H1 (cell line): Measurements from ENCODE around the gene CORO2B. TPM values are rescaled to one million over a fixed set of nuclear protein-coding genes. Genes with fewer than 3 reads are reported as not detected.

Source experiments
- CTCF ChIA-PET: fragments of 300-600 bp; sonication (Branson Sonifier 250); formaldehyde crosslinking; loops from one replicate; lab custom pipeline; 2021; ENCODE audit not compliant: partially characterized antibody; lab: Charles Lee
- POLR2A ChIA-PET: fragments of 300-600 bp; sonication (Branson Sonifier 250); formaldehyde crosslinking; loops from one replicate; lab custom pipeline; 2021; ENCODE audit warnings: inconsistent platforms; ENCODE audit not compliant: partially characterized antibody; lab: Charles Lee
- DNase-seq, 2 experiments: peaks; one replicate each; pipeline versions ENCODE4 v3.0.0 to v3.0.0-alpha.2; 2010 to 2022; ENCODE audit warnings: low spot score in 2 of 2, low read depth in 1 of 2, mixed read lengths in 1 of 2
- FAIRE-seq: peaks from 2 replicates; lab custom pipeline; 2011; peaks lifted over from hg19 to GRCh38; lab: Jason Lieb, UNC
- H2AFZ ChIP-seq: 2 replicates; pipeline ENCODE4 v1.8.1; 2012; ENCODE audit warnings: low read length, inconsistent platforms
- H2AK5ac ChIP-seq: 2 replicates; pipeline ENCODE4 v1.6.1; 2013; ENCODE audit warnings: low read depth, low read length
- H2BK120ac ChIP-seq: replicated peaks from 2 replicates; pipeline ENCODE3; 2013; ENCODE audit warnings: low read depth, low read length, inconsistent platforms
- H2BK12ac ChIP-seq: 2 replicates; pipeline ENCODE4 v1.6.1; 2013; ENCODE audit warnings: low read depth, low read length
- H2BK15ac ChIP-seq: 2 replicates; pipeline ENCODE4 v1.6.1; 2013; ENCODE audit warnings: low read length
- H2BK20ac ChIP-seq: 2 replicates; pipeline ENCODE4 v1.6.1; 2013; ENCODE audit warnings: low read length
- H2BK5ac ChIP-seq: 2 replicates; pipeline ENCODE4 v1.6.1; 2013; ENCODE audit warnings: low read depth, low read length
- H3K14ac ChIP-seq: 2 replicates; pipeline ENCODE4 v1.6.1; 2013; ENCODE audit warnings: inconsistent platforms; ENCODE audit not compliant: insufficient read length
- H3K18ac ChIP-seq: 2 replicates; pipeline ENCODE4 v1.6.1; 2013; ENCODE audit warnings: low read length; ENCODE audit errors: extremely low read depth
- H3K23ac ChIP-seq: 2 replicates; pipeline ENCODE4 v1.6.1; 2013; ENCODE audit warnings: inconsistent platforms; ENCODE audit not compliant: insufficient read length
- H3K23me2 ChIP-seq: 2 replicates; pipeline ENCODE4 v1.6.1; 2013; ENCODE audit warnings: low read depth, low read length
- H3K27ac ChIP-seq: 2 replicates; pipeline ENCODE4 v1.6.1; 2011; ENCODE audit warnings: low read depth, low read length, inconsistent platforms
- H3K27me3 ChIP-seq, 4 experiments: replicated peaks in 1 of 4; 1 replicate in 1 of 4; 2 replicates in 3 of 4; pipeline versions ENCODE4 v1.6.1 to v1.8.1; 2011 to 2013; ENCODE audit warnings: low read length in 3 of 4, mild to moderate bottlenecking in 3 of 4, inconsistent platforms in 2 of 4, mixed read lengths in 2 of 4, moderate library complexity in 1 of 4; ENCODE audit not compliant: control insufficient read depth in 3 of 4, insufficient read depth in 3 of 4; ENCODE audit errors: extremely low read depth in 1 of 4
- H3K36me3 ChIP-seq, 4 experiments: 2 replicates each; pipeline versions ENCODE4 v1.6.1 to v1.8.1; 2011 to 2013; ENCODE audit warnings: mild to moderate bottlenecking in 4 of 4, low read length in 3 of 4, moderate library complexity in 2 of 4, control low read depth in 1 of 4, inconsistent platforms in 1 of 4; ENCODE audit not compliant: insufficient read depth in 4 of 4, control insufficient read depth in 2 of 4
- H3K4ac ChIP-seq: replicated peaks from 2 replicates; pipeline ENCODE3; 2013; ENCODE audit warnings: low read length, low read depth, mixed read lengths, inconsistent platforms; ENCODE audit not compliant: insufficient read length
- H3K4me1 ChIP-seq, 4 experiments: replicated peaks in 1 of 4; 1 replicate in 1 of 4; 2 replicates in 3 of 4; pipeline versions ENCODE4 v1.6.1 to v1.8.1; 2011 to 2013; ENCODE audit warnings: low read length in 3 of 4, inconsistent platforms in 2 of 4, mixed read lengths in 1 of 4; ENCODE audit not compliant: insufficient read depth in 4 of 4, control insufficient read depth in 3 of 4
- H3K4me2 ChIP-seq, 2 experiments: 2 replicates each; pipeline versions ENCODE4 v1.6.1 to v1.8.1; 2011 to 2013; ENCODE audit warnings: low read depth in 2 of 2, low read length in 2 of 2, control low read depth in 1 of 2, inconsistent platforms in 1 of 2, mild to moderate bottlenecking in 1 of 2; ENCODE audit not compliant: insufficient read depth in 1 of 2
- H3K4me3 ChIP-seq, 4 experiments: fragments of 200-600, 300-600 bp in 1 of 4; sonication (generic), shearing (Covaris generic), sonication (Bioruptor Twin) in 1 of 4; 2 replicates each; pipeline versions ENCODE4 v1.5.1 to v1.8.1; 2011 to 2016; ENCODE audit warnings: low read length in 4 of 4, low read depth in 3 of 4, control low read depth in 2 of 4, inconsistent platforms in 2 of 4, mild to moderate bottlenecking in 2 of 4, mixed read lengths in 1 of 4, moderate library complexity in 1 of 4; ENCODE audit not compliant: insufficient read depth in 2 of 4; ENCODE audit errors: extremely low read depth in 1 of 4
- H3K56ac ChIP-seq: replicated peaks from 2 replicates; pipeline ENCODE3; 2013; ENCODE audit warnings: low read depth, mild to moderate bottlenecking, mixed read lengths, low read length, inconsistent platforms; ENCODE audit not compliant: insufficient read length
- H3K79me1 ChIP-seq: 2 replicates; pipeline ENCODE4 v1.6.1; 2013; ENCODE audit warnings: low read depth, low read length, control low read depth
- H3K79me2 ChIP-seq, 2 experiments: 2 replicates each; pipeline versions ENCODE4 v1.6.1 to v1.8.1; 2012 to 2013; ENCODE audit warnings: low read length in 2 of 2, mild to moderate bottlenecking in 2 of 2, inconsistent platforms in 1 of 2; ENCODE audit not compliant: insufficient read depth in 2 of 2, control insufficient read depth in 1 of 2
- H3K9ac ChIP-seq, 4 experiments: replicated peaks in 1 of 4; 1 replicate in 1 of 4; 2 replicates in 3 of 4; pipeline versions ENCODE4 v1.6.1 to v1.8.1; 2011 to 2013; ENCODE audit warnings: low read depth in 3 of 4, low read length in 3 of 4, control low read depth in 2 of 4, mild to moderate bottlenecking in 2 of 4, moderate library complexity in 2 of 4, inconsistent platforms in 1 of 4; ENCODE audit errors: extremely low read depth in 1 of 4
- H3K9me3 ChIP-seq, 2 experiments: 2 replicates each; pipeline versions ENCODE4 v1.6.1 to v1.8.1; 2012 to 2013; ENCODE audit warnings: mild to moderate bottlenecking in 2 of 2, moderate library complexity in 2 of 2, control low read depth in 1 of 2, inconsistent platforms in 1 of 2, low read depth in 1 of 2, low read length in 1 of 2, mixed read lengths in 1 of 2; ENCODE audit not compliant: insufficient read depth in 2 of 2
- H4K20me1 ChIP-seq, 2 experiments: replicated peaks in 1 of 2; 2 replicates each; pipeline versions ENCODE3 to v1.8.1; 2011 to 2013; ENCODE audit warnings: inconsistent platforms in 2 of 2, low read length in 2 of 2, mild to moderate bottlenecking in 1 of 2; ENCODE audit not compliant: insufficient read depth in 2 of 2, control insufficient read depth in 1 of 2
- H4K5ac ChIP-seq: 2 replicates; pipeline ENCODE4 v1.6.1; 2013; ENCODE audit warnings: low read length, low read depth, mixed read lengths, inconsistent platforms; ENCODE audit not compliant: insufficient read length
- H4K8ac ChIP-seq: 2 replicates; pipeline ENCODE4 v1.8.0; 2013; ENCODE audit warnings: mild to moderate bottlenecking, moderate library complexity, low read length, inconsistent platforms; ENCODE audit not compliant: insufficient read depth; ENCODE audit errors: extremely low read depth
- H4K91ac ChIP-seq: replicated peaks from 2 replicates; pipeline ENCODE3; 2013; ENCODE audit warnings: low read length, mixed read lengths, inconsistent platforms; ENCODE audit not compliant: insufficient read length
- E2F6 ChIP-seq: IDR thresholded peaks from 2 replicates; pipeline ENCODE4 v1.6.1; 2012; ENCODE audit warnings: inconsistent platforms
- MAX ChIP-seq: IDR thresholded peaks from 2 replicates; pipeline ENCODE4 v1.6.1; 2012; ENCODE audit warnings: inconsistent platforms
- SRF ChIP-seq: IDR thresholded peaks from 2 replicates; pipeline ENCODE4 v1.6.1; 2011; ENCODE audit warnings: mild to moderate bottlenecking, low read depth, low read length, moderate library complexity
- WGBS, 2 experiments: shearing (Covaris generic) in 1 of 2; methylation state at CpG; one replicate each; pipeline versions ENCODE4 v1.1.6 to v1.1.7; 2013 to 2015; ENCODE audit warnings: low lambda C conversion rate in 2 of 2, mixed read lengths in 2 of 2, inconsistent platforms in 1 of 2, low coverage in 1 of 2, missing lambda C conversion rate in 1 of 2; ENCODE audit not compliant: insufficient replicate concordance in 2 of 2, insufficient coverage in 1 of 2, insufficient read length in 1 of 2; ENCODE audit errors: extremely low coverage in 1 of 2, missing lambda C conversion rate in 1 of 2; 5-methylcytosine and 5-hydroxymethylcytosine counted together
- polyA plus RNA-seq, 7 experiments: library from polyadenylated mRNA; depleted of rRNA in 3 of 7; stranded (reverse) in 5 of 7; unstranded in 2 of 7; fragments of >200 nt in 5 of 7; fragments of 200-250 nt in 2 of 7; gene quantifications; 1 replicate in 5 of 7; 2 replicates in 1 of 7; 4 replicates in 1 of 7; pipeline versions ENCODE4 v1.2.1 to v1.2.3, GENCODE V29; 2011 to 2013; ENCODE audit warnings: missing spikeins in 2 of 7, mixed read lengths in 2 of 7
- total RNA-seq: library from RNA; stranded (reverse); fragmentation: NEBNext Ultra II Directional; extraction: Animal tissue kit (Norgen Biotek cat#: 25700); gene quantifications from 2 replicates; pipeline ENCODE4 v1.2.1, GENCODE V29; 2021

CORO2B gene
- total and polyA plus RNA-seq, 2 of the 8 experiments (the other 6 are each of a cell fraction or from before 2014, with no cell fraction given): 3.4 to 6.7 TPM

- H4K8ac ChIP-seq: peak overlapping the region; percentile 83
- no peak overlapping the region for H4K5ac ChIP-seq
- H2BK12ac ChIP-seq: no peak overlapping the region
- no peak overlapping the region for H2BK20ac ChIP-seq
- no peak overlapping the region for H2AFZ ChIP-seq
- DNase-seq (no peak), FAIRE-seq (no peak)
- H2AK5ac ChIP-seq: no peak overlapping the region
- H3K79me1 ChIP-seq: no peaks in the 10 kb centered on the region; the same call in 1 of the 2 replicates
- no peaks in the 10 kb centered on the region for H3K9me3 ChIP-seq
- peaks cover 0 to 7% (median 1%) of the 10 kb centered on the region in 4 experiments; a peak in 3 of 7 replicates for H3K4me1 ChIP-seq
- H2BK15ac ChIP-seq: no peak overlapping the region
- ChIA-PET CTCF (interaction anchor here (0.6 to 3.7 kb wide), 14 partner anchors 9 to 66 kb away, joined by 3 to 16 read pairs (median 4); no protein-coding TSS in a partner anchor), POLR2A (interaction anchor here (0.8 kb wide), 1 partner anchor 9 kb away, joined by 3 read pairs; no protein-coding TSS in a partner anchor)
- H3K18ac ChIP-seq: peak overlapping the region; percentile 19; the same call in 1 of the 2 replicates
- TF ChIP-seq SRF (no peak), MAX (peak; percentile 63), E2F6 (peak; percentile 47; the same call in 1 of the 2 replicates)
- no peak overlapping the region for H3K4me3 ChIP-seq
- no peaks in the 10 kb centered on the region for H3K79me2 ChIP-seq
- H4K91ac ChIP-seq: no peak overlapping the region
- no peak overlapping the region for H3K4me2 ChIP-seq
- H3K56ac ChIP-seq: no peak overlapping the region
- H3K23me2 ChIP-seq: 0 out of 2 replicates have a peak, but pooled peaks cover 2% of the 10 kb centered on the region
- H3K23ac ChIP-seq: no peak overlapping the region
- 81% methylated on average over 13 of the region's 13 CpGs; no CpG with 5 or more reads in 1 of the 2 experiments for WGBS, 2 experiments
- no peak overlapping the region for H3K27ac ChIP-seq
- H3K4ac ChIP-seq: no peak overlapping the region
- H3K36me3 ChIP-seq: no peaks in the 10 kb centered on the region
- no peaks in the 10 kb centered on the region for H3K27me3 ChIP-seq
- no peaks in the 10 kb centered on the region for H4K20me1 ChIP-seq
- H3K9ac ChIP-seq: no peak overlapping the region
- H3K14ac ChIP-seq: no peak overlapping the region
- no peak overlapping the region for H2BK120ac ChIP-seq
- H2BK5ac ChIP-seq: no peak overlapping the region
These were observed 44.6 kb downstream of the CORO2B start for GRCh38 chr15:68623301-68623892.
